Neural cell (in vitro differentiated cells): Measurements from ENCODE around the gene TTC9C. TPM values are rescaled to one million over a fixed set of nuclear protein-coding genes. Genes with fewer than 3 reads are reported as not detected.
"Not testable (repeated sequence)": the region's sequence is repeated elsewhere in the genome, so short reads cannot be mapped to it uniquely, and the experiment has no call there.

Experiments used
- H2AFZ ChIP-seq: fragments of 200-600, 300-800 bp; sonication (generic), shearing (Covaris generic); 2 replicates; pipeline ENCODE4 v1.6.0; 2014; ENCODE audit warnings: low read depth, mild to moderate bottlenecking, antibody characterized with exemption, low read length, moderate library complexity
- H3F3A ChIP-seq: fragments of 200-600 bp; shearing (Covaris generic); 2 replicates; pipeline ENCODE4 v1.6.1; 2016; ENCODE audit warnings: mild to moderate bottlenecking, moderate library complexity, mixed read lengths, antibody characterized with exemption, low read length; ENCODE audit not compliant: insufficient read depth, poor library complexity, severe bottlenecking
- H3K27ac ChIP-seq: fragments of 200-600, 300-800 bp; sonication (generic), shearing (Covaris generic); 2 replicates; pipeline ENCODE4 v1.5.1; 2014; ENCODE audit warnings: mild to moderate bottlenecking, low read length, moderate library complexity
- H3K27me3 ChIP-seq: fragments of 300-800, 200-600 bp; sonication (generic), shearing (Covaris generic); 2 replicates; pipeline ENCODE4 v1.6.0; 2014; ENCODE audit warnings: mild to moderate bottlenecking, low read depth, low read length, moderate library complexity; ENCODE audit not compliant: insufficient read depth
- H3K36me3 ChIP-seq: fragments of 300-800, 200-600 bp; sonication (generic), shearing (Covaris generic); 2 replicates; pipeline ENCODE4 v1.5.1; 2014; ENCODE audit warnings: mild to moderate bottlenecking, antibody characterized with exemption, low read length, moderate library complexity; ENCODE audit not compliant: insufficient read depth
- H3K4me2 ChIP-seq: fragments of 300-800, 200-600 bp; sonication (generic), shearing (Covaris generic); 2 replicates; pipeline ENCODE4 v1.6.0; 2014; ENCODE audit warnings: mild to moderate bottlenecking, low read length
- H3K4me3 ChIP-seq: fragments of 300-800, 200-600 bp; sonication (generic), shearing (Covaris generic); 2 replicates; pipeline ENCODE4 v1.5.1; 2014; ENCODE audit warnings: mild to moderate bottlenecking, low read length, moderate library complexity
- H3K79me2 ChIP-seq: fragments of 200-600 bp; shearing (Covaris generic); replicated peaks from 2 replicates; pipeline ENCODE4 v1.6.0; 2014; ENCODE audit warnings: mild to moderate bottlenecking, low read length, moderate library complexity; ENCODE audit not compliant: insufficient read depth
- H3K9ac ChIP-seq: fragments of 300-800, 200-600 bp; sonication (generic), shearing (Covaris generic); 2 replicates; pipeline ENCODE4 v1.6.1; 2016; ENCODE audit warnings: mild to moderate bottlenecking, low read length, mixed read lengths
- H3K9me2 ChIP-seq: fragments of 200-600 bp; shearing (Covaris generic); 2 replicates; pipeline ENCODE4 v1.6.1; 2016; ENCODE audit warnings: mild to moderate bottlenecking, low read length, mixed read lengths; ENCODE audit not compliant: insufficient read depth
- H3K9me3 ChIP-seq: fragments of 200-600, 300-800 bp; sonication (generic), shearing (Covaris generic); 2 replicates; pipeline ENCODE4 v1.6.1; 2016; ENCODE audit warnings: mild to moderate bottlenecking, mixed run types, low read length, moderate library complexity, mixed read lengths
- H4K20me1 ChIP-seq: fragments of 200-600 bp; shearing (Covaris generic); 2 replicates; pipeline ENCODE4 v1.6.1; 2016; ENCODE audit warnings: mild to moderate bottlenecking, mixed run types; ENCODE audit not compliant: insufficient read depth
- CTCF ChIP-seq: fragments of 450-650 bp; IDR thresholded peaks from 2 replicates; pipeline ENCODE4 v1.5.1; 2014; ENCODE audit warnings: antibody characterized with exemption, mild to moderate bottlenecking, moderate library complexity; ENCODE audit not compliant: poor library complexity, severe bottlenecking
- EP300 ChIP-seq: fragments of 450-650 bp; conservative IDR thresholded peaks from 2 replicates; pipeline ENCODE4 v1.6.1; 2014; ENCODE audit warnings: antibody characterized with exemption, mild to moderate bottlenecking, moderate library complexity; ENCODE audit not compliant: poor library complexity, severe bottlenecking
- EZH2 ChIP-seq: fragments of 200-600, 300-800 bp; shearing (Covaris generic), sonication (generic); IDR thresholded peaks from 2 replicates; pipeline ENCODE4 v1.6.1; 2014; ENCODE audit warnings: antibody characterized with exemption, low read length, borderline replicate concordance, mild to moderate bottlenecking; ENCODE audit not compliant: insufficient read depth, poor library complexity, severe bottlenecking
- MXI1 ChIP-seq: fragments of 450-650 bp; conservative IDR thresholded peaks from 2 replicates; pipeline ENCODE4 v1.6.1; 2014; ENCODE audit warnings: antibody characterized with exemption, mild to moderate bottlenecking; ENCODE audit not compliant: poor library complexity, severe bottlenecking
- POLR2AphosphoS5 ChIP-seq: IDR thresholded peaks from 2 replicates; pipeline ENCODE4 v1.6.1; 2012
- RAD21 ChIP-seq: fragments of 450-650 bp; conservative IDR thresholded peaks from 2 replicates; pipeline ENCODE4 v1.6.1; 2014; ENCODE audit warnings: antibody characterized with exemption, mild to moderate bottlenecking, moderate library complexity
- REST ChIP-seq: IDR thresholded peaks from 2 replicates; pipeline ENCODE4 v1.6.1; 2012; ENCODE audit warnings: borderline replicate concordance
- SMC3 ChIP-seq: fragments of 450-650 bp; conservative IDR thresholded peaks from 2 replicates; pipeline ENCODE4 v1.6.1; 2014; ENCODE audit warnings: antibody characterized with exemption, mild to moderate bottlenecking, moderate library complexity; ENCODE audit not compliant: poor library complexity
- TAF1 ChIP-seq: IDR thresholded peaks from 2 replicates; pipeline ENCODE4 v1.6.1; 2012; ENCODE audit warnings: low read depth
- polyA plus RNA-seq: library from polyadenylated mRNA; depleted of rRNA; stranded (reverse); fragments of >200 nt; gene quantifications from 2 replicates; pipeline ENCODE4 v1.2.3, GENCODE V29; 2014

TTC9C gene
- polyA plus RNA-seq, 1 donor from 2014 or later = 48.6 TPM

GRCh38 chr11:62749931-62750330 is 21.6 kb downstream of the TTC9C start:
- not testable (repeated sequence) for H3K9me2 ChIP-seq, H3K36me3 ChIP-seq, H3K9ac ChIP-seq, H3K4me2 ChIP-seq, H3F3A ChIP-seq, H3K4me3 ChIP-seq, H3K9me3 ChIP-seq, H4K20me1 ChIP-seq, H3K27ac ChIP-seq, H3K79me2 ChIP-seq, H3K27me3 ChIP-seq, H2AFZ ChIP-seq

- Histone ChIP-seq H3K36me3 (no peaks in the 10 kb centered on the region), H3K4me3 (no peak overlapping the region), H3K27me3 (no peaks in the 10 kb centered on the region), H3K79me2 (peaks cover 5% of the 10 kb centered on the region), H3K9me2 (no peaks in the 10 kb centered on the region), H3F3A (no peaks in the 10 kb centered on the region), H3K9me3 (no peaks in the 10 kb centered on the region), H3K27ac (no peak overlapping the region), H3K4me2 (no peak overlapping the region), H3K9ac (no peak overlapping the region), H2AFZ (no peak overlapping the region), H4K20me1 (no peaks in the 10 kb centered on the region)
- TF ChIP-seq EZH2 = no peak
- TF ChIP-seq SMC3 = no peak
- no peak for TF ChIP-seq CTCF
- TF ChIP-seq MXI1 = no peak
- no peak for TF ChIP-seq RAD21
- no peak for TF ChIP-seq TAF1
- no peak for TF ChIP-seq POLR2AphosphoS5
- TF ChIP-seq REST = no peak
- TF ChIP-seq EP300 = no peak
Observed at GRCh38 chr11:62752177-62752785, 24.0 kb downstream of the TTC9C start.
